HEK293 (cell line): ENCODE measurements around the gene UBA52.
A peak's percentile ranks its signal among the peaks of the same experiment; 100 is the strongest.

ENCODE experiments used
- CTCF ChIA-PET: fragments of 350-600 bp; formaldehyde crosslinking; extraction: SDS; loops from one replicate; lab custom pipeline; 2021; ENCODE audit warnings: antibody characterized with exemption; lab: Yijun Ruan, JAX
- POLR2A ChIA-PET: fragments of 300-600 bp; formaldehyde crosslinking; extraction: SDS; loops from one replicate; lab custom pipeline; 2020; ENCODE audit warnings: antibody characterized with exemption, inconsistent platforms; lab: Yijun Ruan, JAX
- H3K27ac ChIP-seq: fragments of 200-500 bp; sonication (Bioruptor generic); 2 replicates; pipeline ENCODE4 v1.5.1; 2014; ENCODE audit warnings: low read depth, low read length, control low read depth, inconsistent platforms; ENCODE audit errors: extremely low read depth
- H3K36me3 ChIP-seq, 2 experiments: fragments of 200-500 bp in 1 of 2; sonication (Bioruptor generic) in 1 of 2; 1 replicate in 1 of 2; 2 replicates in 1 of 2; pipeline ENCODE4 v1.5.1; 2014 to 2017; ENCODE audit warnings: inconsistent platforms in 2 of 2, low read length in 2 of 2; ENCODE audit not compliant: control insufficient read depth in 2 of 2, insufficient read depth in 1 of 2
- H3K4me1 ChIP-seq: fragments of 200-500 bp; sonication (Bioruptor generic); 2 replicates; pipeline ENCODE4 v1.5.1; 2014; ENCODE audit warnings: mild to moderate bottlenecking, low read length, inconsistent platforms; ENCODE audit not compliant: control insufficient read depth, insufficient read depth
- H3K4me3 ChIP-seq: 2 replicates; pipeline ENCODE4 v1.5.1; 2011; ENCODE audit warnings: low read depth, mild to moderate bottlenecking, control low read depth, low read length, moderate library complexity
- H3K9me3 ChIP-seq: fragments of 200-500 bp; sonication (Bioruptor generic); 2 replicates; pipeline ENCODE4 v1.5.1; 2014; ENCODE audit warnings: low read depth, low read length, inconsistent platforms; ENCODE audit not compliant: control insufficient read depth, insufficient read depth
- CTCF ChIP-seq: fragments of 450-650 bp; formaldehyde crosslinking; IDR thresholded peaks from 2 replicates; pipeline ENCODE4 v1.5.1; 2016; ENCODE audit warnings: missing biosample characterization, missing genetic modification characterization
- GFI1B ChIP-seq: fragments of 450-650 bp; formaldehyde crosslinking; IDR thresholded peaks from 2 replicates; pipeline ENCODE4 v1.5.1; 2016; ENCODE audit warnings: missing biosample characterization, missing genetic modification characterization
- KLF1 ChIP-seq: fragments of 450-650 bp; formaldehyde crosslinking; IDR thresholded peaks from 2 replicates; pipeline ENCODE4 v1.5.1; 2016; ENCODE audit warnings: missing biosample characterization, missing genetic modification characterization
- MYNN ChIP-seq: fragments of 450-650 bp; formaldehyde crosslinking; IDR thresholded peaks from 2 replicates; pipeline ENCODE4 v1.5.1; 2016; ENCODE audit warnings: missing biosample characterization, missing genetic modification characterization, borderline replicate concordance
- PBX3 ChIP-seq: sonication (generic); formaldehyde crosslinking; IDR thresholded peaks from 2 replicates; pipeline ENCODE4 v1.8.1; 2022; ENCODE audit warnings: mild to moderate bottlenecking, moderate library complexity, missing genetic modification reagents
- PRDM1 ChIP-seq: fragments of 450-650 bp; formaldehyde crosslinking; IDR thresholded peaks from 2 replicates; pipeline ENCODE4; 2016; ENCODE audit warnings: missing biosample characterization, missing genetic modification characterization
- SCRT1 ChIP-seq: fragments of 450-650 bp; formaldehyde crosslinking; IDR thresholded peaks from 2 replicates; pipeline ENCODE4 v1.5.1; 2016; ENCODE audit warnings: missing biosample characterization, missing genetic modification characterization, borderline replicate concordance
- SCRT2 ChIP-seq: fragments of 450-650 bp; formaldehyde crosslinking; IDR thresholded peaks from 2 replicates; pipeline ENCODE4 v1.5.1; 2016; ENCODE audit warnings: missing biosample characterization, missing genetic modification characterization
- ZNF121 ChIP-seq: fragments of 450-650 bp; formaldehyde crosslinking; IDR thresholded peaks from 2 replicates; pipeline ENCODE4 v1.5.1; 2016; ENCODE audit warnings: missing biosample characterization, missing genetic modification characterization
- ZNF146 ChIP-seq: fragments of 450-650 bp; formaldehyde crosslinking; IDR thresholded peaks from 2 replicates; pipeline ENCODE4 v1.5.1; 2016; ENCODE audit warnings: missing biosample characterization, missing genetic modification characterization
- ZNF18 ChIP-seq: fragments of 450-650 bp; formaldehyde crosslinking; IDR thresholded peaks from 2 replicates; pipeline ENCODE4 v1.5.1; 2016; ENCODE audit warnings: missing biosample characterization, missing genetic modification characterization
- ZNF366 ChIP-seq: fragments of 450-650 bp; formaldehyde crosslinking; conservative IDR thresholded peaks from 2 replicates; pipeline ENCODE4 v1.5.1; 2016; ENCODE audit warnings: missing biosample characterization, missing genetic modification characterization
- ZNF433 ChIP-seq: fragments of 450-650 bp; formaldehyde crosslinking; IDR thresholded peaks from 2 replicates; pipeline ENCODE4 v1.5.1; 2016; ENCODE audit warnings: missing biosample characterization, missing genetic modification characterization, low read depth
- ZNF600 ChIP-seq: fragments of 450-650 bp; formaldehyde crosslinking; IDR thresholded peaks from 2 replicates; pipeline ENCODE4 v1.5.1; 2016; ENCODE audit warnings: missing biosample characterization, missing genetic modification characterization
- ZNF621 ChIP-seq: fragments of 450-650 bp; formaldehyde crosslinking; IDR thresholded peaks from 2 replicates; pipeline ENCODE4 v1.5.1; 2017; ENCODE audit warnings: missing biosample characterization, missing genetic modification characterization
- ZNF626 ChIP-seq: fragments of 450-650 bp; sonication (Bioruptor Pico); formaldehyde crosslinking; IDR thresholded peaks from 2 replicates; pipeline ENCODE4 v1.5.1; 2018; ENCODE audit warnings: missing biosample characterization, missing genetic modification characterization, inconsistent platforms
- ZNF747 ChIP-seq: fragments of 450-650 bp; formaldehyde crosslinking; IDR thresholded peaks from 2 replicates; pipeline ENCODE4 v1.5.1; 2016; ENCODE audit warnings: missing biosample characterization, missing genetic modification characterization
- ZSCAN16 ChIP-seq: fragments of 450-650 bp; formaldehyde crosslinking; IDR thresholded peaks from 2 replicates; pipeline ENCODE4 v1.5.1; 2016; ENCODE audit warnings: missing biosample characterization, missing genetic modification characterization

The UBA52 gene

GRCh38 chr19:18576383-18576782 lies 4.7 kb downstream of the UBA52 start:
- Histone ChIP-seq H3K4me3 (no peak overlapping the region), H3K4me1 (peaks cover 3% of the 10 kb centered on the region; the same call in 1 of the 2 replicates), H3K9me3 (no peaks in the 10 kb centered on the region), H3K27ac (no peak overlapping the region), H3K36me3 (peaks cover 17 to 54% of the 10 kb centered on the region in 2 experiments; a peak in 2 of 3 replicates)
- POLR2A ChIA-PET: interaction anchor here (0.7 to 1.5 kb wide), 2 partner anchors 13 to 131 kb away, joined by 5 read pairs; partner anchors contain the start of gene REX1BD
- CTCF ChIA-PET: interaction anchor here (0.8 to 1.6 kb wide), 3 partner anchors 18 to 114 kb away, joined by 3 to 6 read pairs (median 6); no protein-coding TSS in a partner anchor
- TF ChIP-seq ZNF121 (tag by site-specific recombination): peak; percentile 81
- no peak for TF ChIP-seq ZNF747 (tag by site-specific recombination)
- no peak for TF ChIP-seq ZNF621

- Histone ChIP-seq H3K4me1 (peaks cover 3% of the 10 kb centered on the region; the same call in 1 of the 2 replicates), H3K4me3 (no peak overlapping the region), H3K36me3 (peaks cover 17 to 53% of the 10 kb centered on the region in 2 experiments; a peak in 2 of 3 replicates), H3K9me3 (no peaks in the 10 kb centered on the region), H3K27ac (no peak overlapping the region)
- POLR2A ChIA-PET: interaction anchor here (0.8 to 1.8 kb wide), 3 partner anchors 9 to 379 kb away, joined by 3 to 6 read pairs (median 6); partner anchors contain the start of gene REX1BD
- TF ChIP-seq ZNF433 (tag by site-specific recombination) (no peak), PRDM1 (tag by site-specific recombination) (0 out of 2 replicates have a peak, but pooled peaks have one; percentile 47), SCRT2 (peak; percentile 91), SCRT1 (tag by site-specific recombination) (peak; percentile 94), KLF1 (no peak)
- CTCF ChIA-PET: interaction anchor here (1.2 to 1.6 kb wide), 3 partner anchors 11 to 270 kb away, joined by 3 to 6 read pairs (median 6); partner anchors contain the start of gene REX1BD
Observed at GRCh38 chr19:18577365-18577914, 5.8 kb downstream of the UBA52 start.

GRCh38 chr19:18580311-18580710 lies 8.7 kb downstream of the UBA52 start:
- peaks cover 6 to 25% of the 10 kb centered on the region in 2 experiments; a peak in 2 of 3 replicates for H3K36me3 ChIP-seq
- no peaks in the 10 kb centered on the region for H3K4me1 ChIP-seq
- ChIA-PET CTCF (interaction anchor here (0.6 to 1.7 kb wide), 5 partner anchors 8 to 269 kb away, joined by 3 to 15 read pairs (median 3); partner anchors contain the start of gene REX1BD), POLR2A (interaction anchor here (1.0 to 2.1 kb wide), 2 partner anchors 8 to 9 kb away, joined by 5 to 10 read pairs; partner anchors contain the start of gene UBA52)
- TF ChIP-seq ZNF366 (tag by site-specific recombination) (no peak), ZNF18 (tag by site-specific recombination) (no peak), ZSCAN16 (no peak), ZNF600 (tag by site-specific recombination) (no peak), ZNF146 (no peak), GFI1B (no peak), MYNN (no peak)
- TF ChIP-seq, all 188 proteins: peak for 0
- Histone ChIP-seq H3K4me3 (no peak overlapping the region), H3K27ac (no peak overlapping the region), H3K9me3 (no peaks in the 10 kb centered on the region)

GRCh38 chr19:18586306-18586705 lies 14.6 kb downstream of the UBA52 start:
- Histone ChIP-seq H3K36me3 (peaks cover 0 to 6% of the 10 kb centered on the region in 2 experiments; a peak in 1 of 3 replicates), H3K27ac (no peak overlapping the region), H3K4me1 (no peaks in the 10 kb centered on the region), H3K4me3 (no peak overlapping the region), H3K9me3 (no peaks in the 10 kb centered on the region)
- TF ChIP-seq ZNF626 (tag by site-specific recombination): no peak
- TF ChIP-seq CTCF: 0 out of 2 replicates have a peak, but pooled peaks have one; percentile 8
- no peak for TF ChIP-seq PBX3 (CRISPR knock-in tag)
- TF ChIP-seq, all 188 proteins: peak for 1
- ChIA-PET CTCF (interaction anchor here (0.7 to 1.4 kb wide), 4 partner anchors 8 to 260 kb away, joined by 3 to 4 read pairs (median 4); no protein-coding TSS in a partner anchor), POLR2A (interaction anchor here (0.6 to 5.7 kb wide), 3 partner anchors 9 to 53 kb away, joined by 4 to 60 read pairs (median 6); partner anchors contain the start of gene UBA52)
